OCI-LY3 (cell line): ENCODE results near the gene EPC1.

Source experiments
- EZH2phosphoT487 ChIP-seq: fragments of 200-600 bp; shearing (Covaris generic); IDR thresholded peaks from 2 replicates; pipeline ENCODE4 v1.6.1; 2018; ENCODE audit warnings: antibody characterized with exemption, mixed run types, low read depth
- TF ChIP-seq, protein P1 (sequence below): fragments of 200-600, 300-600 bp; sonication (generic); IDR thresholded peaks from 2 replicates; pipeline ENCODE4 v1.5.1; 2014; ENCODE audit warnings: antibody characterized with exemption, low read length, low read depth

DNA sequence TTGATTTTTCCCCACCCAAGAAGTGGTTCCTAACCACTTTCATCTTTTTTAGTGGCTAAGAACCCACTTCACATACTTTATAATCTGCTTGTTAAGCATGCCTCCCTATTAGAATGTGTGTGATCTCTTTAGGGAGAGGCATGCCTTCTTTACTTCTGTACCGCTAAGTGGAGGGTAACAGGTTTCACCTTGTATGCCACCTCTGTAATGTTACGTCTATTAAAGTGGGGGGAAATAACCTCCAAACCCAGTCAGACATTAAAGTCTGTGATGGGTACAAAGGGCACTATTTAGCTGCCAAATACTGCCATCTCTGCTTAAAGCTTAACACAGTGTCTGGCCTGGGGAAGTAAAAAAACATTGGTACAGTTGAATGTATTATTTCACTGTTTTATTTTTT, 51.9 kb downstream of the EPC1 start:
- TF ChIP-seq, protein P1, sequence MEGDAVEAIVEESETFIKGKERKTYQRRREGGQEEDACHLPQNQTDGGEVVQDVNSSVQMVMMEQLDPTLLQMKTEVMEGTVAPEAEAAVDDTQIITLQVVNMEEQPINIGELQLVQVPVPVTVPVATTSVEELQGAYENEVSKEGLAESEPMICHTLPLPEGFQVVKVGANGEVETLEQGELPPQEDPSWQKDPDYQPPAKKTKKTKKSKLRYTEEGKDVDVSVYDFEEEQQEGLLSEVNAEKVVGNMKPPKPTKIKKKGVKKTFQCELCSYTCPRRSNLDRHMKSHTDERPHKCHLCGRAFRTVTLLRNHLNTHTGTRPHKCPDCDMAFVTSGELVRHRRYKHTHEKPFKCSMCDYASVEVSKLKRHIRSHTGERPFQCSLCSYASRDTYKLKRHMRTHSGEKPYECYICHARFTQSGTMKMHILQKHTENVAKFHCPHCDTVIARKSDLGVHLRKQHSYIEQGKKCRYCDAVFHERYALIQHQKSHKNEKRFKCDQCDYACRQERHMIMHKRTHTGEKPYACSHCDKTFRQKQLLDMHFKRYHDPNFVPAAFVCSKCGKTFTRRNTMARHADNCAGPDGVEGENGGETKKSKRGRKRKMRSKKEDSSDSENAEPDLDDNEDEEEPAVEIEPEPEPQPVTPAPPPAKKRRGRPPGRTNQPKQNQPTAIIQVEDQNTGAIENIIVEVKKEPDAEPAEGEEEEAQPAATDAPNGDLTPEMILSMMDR: no peak
- no peak for TF ChIP-seq EZH2phosphoT487
